NCI-H1105 treated with DMSO at 0.1 percent for 48 hours (cell line): Measurements from ENCODE around the gene JMJD1C.
"Not testable (repeated sequence)": the region's sequence is repeated elsewhere in the genome, so short reads cannot be mapped to it uniquely, and the experiment has no call there.

Experiments used
- DNase-seq: peaks from one replicate; lab custom pipeline; 2025; lab: John Stamatoyannopoulos, UW

The JMJD1C gene

GRCh38 chr10:63286754-63287264 lies 179.0 kb downstream of the JMJD1C start:
- DNase-seq = no peak

GRCh38 chr10:63286340-63286739 lies 179.4 kb downstream of the JMJD1C start:
- DNase-seq = no peak

GRCh38 chr10:63283901-63284300 lies 181.9 kb downstream of the JMJD1C start:
- not testable (repeated sequence) for DNase-seq

- no peak for DNase-seq
Observed at GRCh38 chr10:63283093-63283492, 182.7 kb downstream of the JMJD1C start.

- no peak for DNase-seq
Observed at GRCh38 chr10:63281967-63282366, 183.8 kb downstream of the JMJD1C start.

GRCh38 chr10:63280386-63280785 lies 185.4 kb downstream of the JMJD1C start:
- DNase-seq = no peak

- no peak for DNase-seq
Observed at GRCh38 chr10:63275094-63275493, 190.7 kb downstream of the JMJD1C start.

GRCh38 chr10:63273577-63273976 lies 192.2 kb downstream of the JMJD1C start:
- DNase-seq = no peak

- DNase-seq = peak; percentile 91
Observed at GRCh38 chr10:63268798-63269503, 196.8 kb downstream of the JMJD1C start.

- DNase-seq = no peak
Observed at GRCh38 chr10:63268149-63268797, 197.5 kb downstream of the JMJD1C start.

GRCh38 chr10:63267414-63268148 lies 198.2 kb downstream of the JMJD1C start:
- DNase-seq = no peak

- no peak for DNase-seq
Observed at GRCh38 chr10:63266391-63267316, 199.1 kb downstream of the JMJD1C start.

GRCh38 chr10:63265683-63266235 lies 200.0 kb downstream of the JMJD1C start:
- DNase-seq = no peak

GRCh38 chr10:63265222-63265617 lies 200.6 kb downstream of the JMJD1C start:
- peak; percentile 10 for DNase-seq

GRCh38 chr10:63264617-63265221 lies 201.1 kb downstream of the JMJD1C start:
- DNase-seq = no peak

GRCh38 chr10:63262430-63263073 lies 203.2 kb downstream of the JMJD1C start:
- DNase-seq = no peak

- DNase-seq = no peak
Observed at GRCh38 chr10:63261496-63261895, 204.3 kb downstream of the JMJD1C start.

GRCh38 chr10:63260860-63261251 lies 204.9 kb downstream of the JMJD1C start:
- DNase-seq = no peak

- no peak for DNase-seq
Observed at GRCh38 chr10:63260103-63260859, 205.5 kb downstream of the JMJD1C start.
